ENCODE results near the gene SRGAP1.

GRCh38 chr12:63998584-63998983, 154.1 kb downstream of the SRGAP1 start:
- TF ChIP-seq CTCF (IDR thresholded peaks at IDR 0.05): no peak
- TF ChIP-seq POLR2AphosphoS5 (IDR thresholded peaks at IDR 0.05; ENCODE audit: low read depth, low read length): no peak
